ENCODE measurements around the gene SLC35F2. TPM values are rescaled to one million over a fixed set of nuclear protein-coding genes. Genes with fewer than 3 reads are reported as not detected.

Gene SLC35F2
- total and polyA plus RNA-seq, 2 of the 4 experiments (the other 2 are of a cell fraction), result 4.9 to 15.4 TPM

DNA sequence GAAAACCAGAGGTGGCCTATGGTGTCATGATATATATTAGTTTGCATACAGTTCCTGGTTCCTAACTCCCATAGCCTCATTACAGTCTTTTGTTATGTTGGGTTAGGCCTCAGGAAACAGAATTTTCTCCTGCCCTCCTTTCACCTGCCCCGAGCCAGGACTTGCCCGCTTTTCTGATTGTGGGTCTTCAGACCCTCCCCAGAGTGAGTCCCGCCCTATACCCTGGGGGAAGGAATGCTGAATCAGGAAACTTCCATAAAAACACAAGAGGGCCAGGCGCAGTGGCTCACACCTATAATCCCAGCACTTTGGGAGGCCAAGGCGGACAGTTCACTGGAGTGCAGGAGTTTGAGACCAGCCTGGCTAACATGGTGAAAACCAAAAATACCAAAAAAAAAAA, 70.9 kb downstream of the SLC35F2 start:
- BruUV-seq (replicated peaks), result no TSS peak
- in situ Hi-C loops (cut with MboI; ENCODE audit: low sequenced_read_pairs), result no loop called here
- intact Hi-C loops (cut with micrococcal nuclease), result no loop called here
- Histone ChIP-seq H3K4ac (ENCODE audit: low read depth, low read length) (no peak overlapping the region), H3K9me3 (ENCODE audit: control insufficient read depth, insufficient read depth, low read length) (no peaks in the 10 kb centered on the region), H2BK15ac (ENCODE audit: low read depth, low read length) (no peak overlapping the region), H3K14ac (replicated peaks; ENCODE audit: low read depth, low read length) (no peak overlapping the region), H3K9ac (ENCODE audit: low read depth, low read length) (no peak overlapping the region), H3K27ac (ENCODE audit: insufficient read depth, low read length) (no peak overlapping the region), H4K8ac (ENCODE audit: low read depth in 2 of 2, low read length in 2 of 2) (no peak overlapping the region), H3K56ac (ENCODE audit: extremely low read depth, insufficient read depth, low read length) (no peak overlapping the region), H3K23ac (ENCODE audit: low read depth, low read length) (no peak overlapping the region), H2AK9ac (replicated peaks; ENCODE audit: low read depth, low read length, poor library complexity) (no peak overlapping the region), H3K4me2 (ENCODE audit: low read depth, low read length) (no peak overlapping the region), H3K4me1 (ENCODE audit: control insufficient read depth, insufficient read depth, low read length) (peaks cover 1% of the 10 kb centered on the region; the same call in 1 of the 2 replicates), H3K79me1 (ENCODE audit: low read depth in 1 of 2, low read length in 2 of 2) (no peaks in the 10 kb centered on the region), H3K36me3 (ENCODE audit: control insufficient read depth, insufficient read depth, low read length) (no peaks in the 10 kb centered on the region), H2BK20ac (ENCODE audit: low read depth, low read length) (no peak overlapping the region), H4K5ac (ENCODE audit: low read depth, low read length) (no peak overlapping the region), H4K20me1 (ENCODE audit: insufficient read depth, low read length) (no peaks in the 10 kb centered on the region), H2AFZ (replicated peaks; ENCODE audit: low read length, poor library complexity) (no peak overlapping the region), H2BK120ac (ENCODE audit: low read depth, low read length) (no peak overlapping the region), H3K9me1 (ENCODE audit: insufficient read depth, low read length) (no peaks in the 10 kb centered on the region), H4K91ac (ENCODE audit: insufficient read depth, low read depth, low read length) (no peak overlapping the region), H2AK5ac (ENCODE audit: low read depth, low read length) (no peak overlapping the region), H3K18ac (ENCODE audit: low read depth, low read length) (no peak overlapping the region), H3K27me3 (ENCODE audit: control insufficient read depth, insufficient read depth, low read length) (no peaks in the 10 kb centered on the region), H2BK5ac (ENCODE audit: low read depth, low read length, poor library complexity, severe bottlenecking) (no peak overlapping the region), H3K4me3 (ENCODE audit: insufficient read depth, low read depth, low read length) (no peak overlapping the region)
- DNase-seq (no peak), ATAC-seq (ENCODE audit: low read depth) (no peak)
- ChIA-PET CTCF (interaction anchor here (0.6 kb wide), 1 partner anchor 1468 kb away, joined by 4 read pairs; no protein-coding TSS in a partner anchor), POLR2A (ENCODE audit: unreplicated experiment) (no interaction called here)
- dilution Hi-C loops (cut with HindIII; ENCODE audit: low sequenced_read_pairs, unreplicated experiment), result no loop called here
- WGBS, 2 experiments (ENCODE audit: extremely low coverage in 2 of 2, insufficient read length in 1 of 2), result no CpG with 5 or more reads among the region's 5 CpGs
- TF ChIP-seq RFX5 (IDR thresholded peaks at IDR 0.05; ENCODE audit: low read depth, low read length), result no peak
- TF ChIP-seq, protein P1, sequence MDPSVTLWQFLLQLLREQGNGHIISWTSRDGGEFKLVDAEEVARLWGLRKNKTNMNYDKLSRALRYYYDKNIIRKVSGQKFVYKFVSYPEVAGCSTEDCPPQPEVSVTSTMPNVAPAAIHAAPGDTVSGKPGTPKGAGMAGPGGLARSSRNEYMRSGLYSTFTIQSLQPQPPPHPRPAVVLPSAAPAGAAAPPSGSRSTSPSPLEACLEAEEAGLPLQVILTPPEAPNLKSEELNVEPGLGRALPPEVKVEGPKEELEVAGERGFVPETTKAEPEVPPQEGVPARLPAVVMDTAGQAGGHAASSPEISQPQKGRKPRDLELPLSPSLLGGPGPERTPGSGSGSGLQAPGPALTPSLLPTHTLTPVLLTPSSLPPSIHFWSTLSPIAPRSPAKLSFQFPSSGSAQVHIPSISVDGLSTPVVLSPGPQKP (IDR thresholded peaks at IDR 0.05; ENCODE audit: borderline replicate concordance, low read depth, low read length), result no peak
- TF ChIP-seq, protein P2, sequence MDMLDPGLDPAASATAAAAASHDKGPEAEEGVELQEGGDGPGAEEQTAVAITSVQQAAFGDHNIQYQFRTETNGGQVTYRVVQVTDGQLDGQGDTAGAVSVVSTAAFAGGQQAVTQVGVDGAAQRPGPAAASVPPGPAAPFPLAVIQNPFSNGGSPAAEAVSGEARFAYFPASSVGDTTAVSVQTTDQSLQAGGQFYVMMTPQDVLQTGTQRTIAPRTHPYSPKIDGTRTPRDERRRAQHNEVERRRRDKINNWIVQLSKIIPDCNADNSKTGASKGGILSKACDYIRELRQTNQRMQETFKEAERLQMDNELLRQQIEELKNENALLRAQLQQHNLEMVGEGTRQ (IDR thresholded peaks at IDR 0.05; ENCODE audit: low read depth, low read length), result no peak
- no peak for TF ChIP-seq CHD1 (IDR thresholded peaks at IDR 0.05; ENCODE audit: low read depth, low read length)
- no peak for TF ChIP-seq MAZ (IDR thresholded peaks at IDR 0.05; ENCODE audit: borderline replicate concordance, low read depth, low read length)
- TF ChIP-seq MXI1 (IDR thresholded peaks at IDR 0.05; ENCODE audit: borderline replicate concordance, low read depth, low read length), result no peak
- TF ChIP-seq RCOR1 (IDR thresholded peaks at IDR 0.05; ENCODE audit: insufficient replicate concordance, low read length), result no peak
- TF ChIP-seq POLR2A (IDR thresholded peaks at IDR 0.05; ENCODE audit: low read depth, low read length), result no peak
- TF ChIP-seq NFE2L2 (IDR thresholded peaks at IDR 0.05; ENCODE audit: low read depth, low read length), result no peak
- no peak for TF ChIP-seq MAFK (IDR thresholded peaks at IDR 0.05; ENCODE audit: low read depth, low read length)
- no peak for TF ChIP-seq FOS (IDR thresholded peaks at IDR 0.05; ENCODE audit: low read depth, low read length)
- no peak for TF ChIP-seq SMC3 (IDR thresholded peaks at IDR 0.05; ENCODE audit: low read depth, low read length)
- no peak for TF ChIP-seq RAD21 (IDR thresholded peaks at IDR 0.05; ENCODE audit: low read length)
- no peak for TF ChIP-seq BHLHE40 (IDR thresholded peaks at IDR 0.05; ENCODE audit: low read depth, low read length)
- TF ChIP-seq, protein P3, sequence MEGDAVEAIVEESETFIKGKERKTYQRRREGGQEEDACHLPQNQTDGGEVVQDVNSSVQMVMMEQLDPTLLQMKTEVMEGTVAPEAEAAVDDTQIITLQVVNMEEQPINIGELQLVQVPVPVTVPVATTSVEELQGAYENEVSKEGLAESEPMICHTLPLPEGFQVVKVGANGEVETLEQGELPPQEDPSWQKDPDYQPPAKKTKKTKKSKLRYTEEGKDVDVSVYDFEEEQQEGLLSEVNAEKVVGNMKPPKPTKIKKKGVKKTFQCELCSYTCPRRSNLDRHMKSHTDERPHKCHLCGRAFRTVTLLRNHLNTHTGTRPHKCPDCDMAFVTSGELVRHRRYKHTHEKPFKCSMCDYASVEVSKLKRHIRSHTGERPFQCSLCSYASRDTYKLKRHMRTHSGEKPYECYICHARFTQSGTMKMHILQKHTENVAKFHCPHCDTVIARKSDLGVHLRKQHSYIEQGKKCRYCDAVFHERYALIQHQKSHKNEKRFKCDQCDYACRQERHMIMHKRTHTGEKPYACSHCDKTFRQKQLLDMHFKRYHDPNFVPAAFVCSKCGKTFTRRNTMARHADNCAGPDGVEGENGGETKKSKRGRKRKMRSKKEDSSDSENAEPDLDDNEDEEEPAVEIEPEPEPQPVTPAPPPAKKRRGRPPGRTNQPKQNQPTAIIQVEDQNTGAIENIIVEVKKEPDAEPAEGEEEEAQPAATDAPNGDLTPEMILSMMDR (conservative IDR thresholded peaks at IDR 0.05; ENCODE audit: low read depth, low read length), result no peak
- TF ChIP-seq CEBPB (IDR thresholded peaks at IDR 0.05; ENCODE audit: low read depth, low read length), result no peak

All from IMR-90 (cell line).